Astrocyte (in vitro differentiated cells and primary cell): ENCODE measurements around the gene SPR.

ENCODE experiments used
- CTCF ChIP-seq: IDR thresholded peaks from 2 replicates; pipeline ENCODE4 v1.5.1; 2011; ENCODE audit warnings: low read depth, mild to moderate bottlenecking, inconsistent platforms, low read length, moderate library complexity; ENCODE audit not compliant: insufficient read depth
- EZH2 ChIP-seq: IDR thresholded peaks from 2 replicates; pipeline ENCODE4 v1.6.1; 2012; ENCODE audit warnings: mild to moderate bottlenecking, low read length, inconsistent platforms; ENCODE audit not compliant: insufficient read depth

- TF ChIP-seq CTCF, result no peak
- TF ChIP-seq EZH2, result no peak
Observed at GRCh38 chr2:72915907-72916742, 28.9 kb downstream of the SPR start.
